Epidermal melanocyte (primary cell): ENCODE data around the gene BCL10.

Experiments used
- DNase-seq: peaks from one replicate; pipeline ENCODE4 v3.0.0; 2011; ENCODE audit warnings: low spot score; ENCODE audit not compliant: insufficient read length

The BCL10 gene

DNA sequence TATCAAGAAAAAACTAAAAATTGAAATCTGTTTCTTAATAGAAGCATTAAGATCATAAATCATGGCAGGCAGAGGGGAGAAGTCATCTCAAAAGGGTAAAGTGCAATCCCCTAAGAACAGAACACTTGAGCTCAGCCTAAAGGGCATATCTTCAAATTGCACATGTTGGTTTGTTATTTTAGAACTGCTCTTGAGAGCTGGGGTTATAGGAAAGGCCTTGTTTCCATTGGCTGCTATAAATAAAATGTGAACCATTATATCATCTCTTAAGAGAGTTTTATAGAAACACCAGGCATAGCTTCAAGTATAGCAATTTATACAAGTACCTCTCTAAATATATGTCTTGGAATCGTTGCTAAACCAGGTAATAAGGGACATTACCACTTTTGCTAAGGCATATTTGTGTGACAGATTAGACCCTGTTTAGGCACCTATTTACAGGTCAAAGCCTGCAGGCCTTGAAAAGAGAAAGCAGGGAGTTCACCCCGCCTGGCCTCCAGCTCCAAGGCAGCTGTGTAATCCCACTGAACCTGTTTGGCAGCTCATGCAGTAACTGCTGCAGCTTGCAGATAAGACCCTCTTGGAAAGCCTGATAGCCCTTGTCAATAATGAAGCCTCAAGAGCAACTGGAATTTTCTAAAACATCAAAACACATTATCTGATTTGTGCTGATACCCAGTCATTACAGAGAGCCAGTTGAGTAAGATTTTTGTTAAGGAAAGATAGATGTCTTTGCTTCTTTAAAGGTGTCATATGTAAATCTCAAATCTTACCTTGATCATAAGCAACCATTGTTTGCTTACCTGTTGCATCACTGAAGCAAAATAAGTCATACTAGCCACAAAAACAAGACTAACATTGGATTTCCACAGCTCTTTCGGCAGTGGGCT lies 51.5 kb downstream of the BCL10 start:
- DNase-seq, result no peak

DNA sequence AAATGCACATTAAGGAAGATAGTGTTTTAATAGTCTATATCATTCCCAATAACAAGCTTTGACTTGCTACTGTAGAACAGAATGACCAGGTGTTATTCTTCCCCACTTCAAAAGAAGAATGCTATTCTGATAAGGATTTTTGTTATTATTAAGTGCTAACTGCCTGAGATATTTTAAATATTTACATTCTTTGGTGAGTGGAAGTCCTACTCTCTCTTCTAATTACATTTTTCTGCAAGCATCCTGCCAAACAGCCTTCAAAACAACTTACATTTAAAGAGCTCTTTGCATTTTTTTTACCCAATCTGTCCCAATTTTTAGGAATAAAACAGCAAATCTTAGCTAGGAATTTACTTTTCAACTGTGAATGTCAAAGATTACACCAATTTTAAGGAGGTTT lies 52.1 kb downstream of the BCL10 start:
- DNase-seq, result no peak

DNA sequence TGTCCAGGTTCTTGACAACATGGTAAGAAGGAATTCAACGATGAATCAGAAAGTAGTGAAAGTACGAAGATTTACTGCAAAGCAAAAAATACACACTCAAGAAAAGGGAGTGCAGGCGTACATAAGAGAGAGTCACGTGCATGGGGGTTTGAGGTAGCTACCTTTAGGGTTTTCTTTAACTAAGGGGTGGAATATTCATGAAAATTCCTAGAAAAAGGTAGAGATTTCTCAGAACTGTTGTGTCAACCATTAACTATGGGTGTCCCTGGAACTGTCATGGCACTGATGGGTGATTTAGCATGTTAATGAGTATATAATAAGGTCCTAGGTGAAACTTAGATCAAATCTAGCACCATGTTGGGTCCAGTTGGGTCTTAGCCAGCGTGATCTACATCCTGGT lies 53.1 kb downstream of the BCL10 start:
- DNase-seq, result no peak

DNA sequence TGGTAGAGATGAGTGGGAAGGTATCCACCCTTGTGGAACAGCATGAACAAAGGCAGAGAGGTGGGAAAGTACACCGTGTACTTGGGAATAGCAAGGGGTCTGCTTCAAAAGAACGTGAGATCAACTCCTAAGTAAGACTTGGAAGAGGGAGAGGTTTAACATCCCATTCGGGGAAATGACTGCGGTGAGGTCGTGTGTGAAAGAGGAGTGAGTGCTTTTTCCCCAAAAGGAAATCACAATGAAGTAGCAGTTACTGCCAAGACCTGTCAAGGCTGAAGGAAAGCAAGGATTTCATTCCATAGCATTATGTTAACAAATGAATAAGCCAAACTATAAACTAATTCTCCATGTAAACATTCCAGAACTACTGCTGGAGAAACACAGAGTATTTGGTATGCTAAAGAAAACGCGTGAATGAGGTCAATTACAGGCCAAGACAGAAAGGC lies 55.7 kb downstream of the BCL10 start:
- DNase-seq, result no peak

DNA sequence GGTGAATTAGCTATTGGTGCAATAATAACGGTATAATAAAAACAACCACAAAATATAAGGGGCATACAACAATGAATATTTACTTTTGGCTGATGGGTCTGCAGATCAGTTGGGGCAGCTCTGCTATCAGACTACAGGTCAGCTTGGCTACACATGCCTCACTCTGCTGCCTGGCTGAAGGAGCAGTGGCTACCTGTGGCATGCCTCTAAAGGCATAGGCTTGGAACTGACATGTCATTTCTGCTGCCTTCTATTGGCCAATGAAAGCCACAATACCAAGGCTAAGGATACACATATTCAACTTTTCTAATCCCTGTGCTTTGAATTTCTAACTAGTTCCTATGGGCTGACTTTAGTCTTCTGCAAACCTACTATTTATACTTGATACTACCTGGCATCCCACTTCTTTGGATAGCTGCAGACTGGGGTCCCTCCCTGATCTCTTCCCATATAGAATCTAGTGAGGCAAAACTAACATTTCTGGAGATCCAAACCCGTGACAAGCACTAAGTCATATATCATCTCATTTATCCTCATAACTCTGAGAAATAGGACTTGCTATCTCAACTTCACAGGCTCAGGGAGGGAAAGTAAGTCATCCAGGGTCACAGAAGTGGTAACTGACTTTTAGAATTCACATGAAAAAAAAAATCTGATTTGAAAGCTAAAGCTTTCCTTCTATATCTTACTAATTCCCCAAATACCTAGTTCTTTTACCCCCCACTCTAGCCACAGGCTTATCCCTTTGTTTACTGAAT lies 56.4 kb downstream of the BCL10 start:
- DNase-seq, result no peak

DNA sequence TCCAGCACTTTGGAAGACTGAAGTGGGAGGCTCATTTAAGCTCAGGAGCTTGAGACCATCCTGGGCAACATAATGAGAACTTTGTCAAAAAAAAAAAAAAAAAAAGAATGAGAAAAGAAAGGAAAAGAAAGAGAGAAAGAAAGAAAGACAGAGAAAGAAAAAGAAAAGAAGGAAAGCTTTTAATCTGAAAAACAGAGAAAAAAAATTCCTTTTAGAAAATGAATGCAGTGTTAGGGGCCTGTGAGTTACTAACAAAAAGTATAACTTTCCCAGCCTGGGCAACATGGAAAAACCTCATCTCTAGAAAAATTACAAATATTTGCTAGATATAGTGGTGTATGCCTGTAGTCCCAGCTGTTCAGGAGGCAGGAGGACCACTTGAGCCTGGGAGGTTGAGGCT lies 59.7 kb downstream of the BCL10 start:
- DNase-seq, result no peak
